Upper lobe of left lung (tissue), 4 donors: ENCODE data around the gene CLASP1.

Source experiments
- CTCF ChIP-seq, 6 experiments: fragments of 450-650 bp in 4 of 6; fragments of 200-600 bp in 2 of 6; sonication (generic) in 2 of 6; IDR thresholded peaks; one replicate each; pipeline ENCODE4 v1.5.1; 2016 to 2019; ENCODE audit warnings: antibody characterized with exemption in 6 of 6
- POLR2A ChIP-seq, 4 donors: fragments of 450-650 bp; IDR thresholded peaks; one replicate each; pipeline ENCODE4 v1.5.1; 2016 to 2017; ENCODE audit warnings: antibody characterized with exemption in 4 of 4, mild to moderate bottlenecking in 2 of 4

DNA sequence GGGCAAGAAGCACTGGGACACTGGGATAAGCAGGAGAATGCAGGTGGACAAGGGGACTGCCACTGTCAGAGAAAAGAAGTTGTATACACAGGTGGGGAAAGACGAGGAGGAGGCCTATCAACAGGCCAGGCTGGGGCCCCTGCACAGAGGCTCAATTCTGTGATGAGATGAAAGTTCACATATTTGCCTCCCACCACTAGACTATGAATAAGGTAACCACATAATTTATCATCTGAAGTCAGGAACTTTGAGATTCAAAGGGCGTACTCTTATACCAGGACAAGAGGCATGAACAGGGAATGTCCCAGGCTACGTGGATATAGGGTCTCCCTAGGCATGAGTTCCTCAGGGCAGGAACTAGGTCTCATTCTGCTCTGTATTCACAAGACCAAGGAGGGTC is 84.4 kb downstream of the CLASP1 start:
- TF ChIP-seq POLR2A (IDR thresholded peaks at IDR 0.05), result no peak
- TF ChIP-seq CTCF (IDR thresholded peaks at IDR 0.05), result no peak
